ENCODE data around the gene SV2C.

DNA sequence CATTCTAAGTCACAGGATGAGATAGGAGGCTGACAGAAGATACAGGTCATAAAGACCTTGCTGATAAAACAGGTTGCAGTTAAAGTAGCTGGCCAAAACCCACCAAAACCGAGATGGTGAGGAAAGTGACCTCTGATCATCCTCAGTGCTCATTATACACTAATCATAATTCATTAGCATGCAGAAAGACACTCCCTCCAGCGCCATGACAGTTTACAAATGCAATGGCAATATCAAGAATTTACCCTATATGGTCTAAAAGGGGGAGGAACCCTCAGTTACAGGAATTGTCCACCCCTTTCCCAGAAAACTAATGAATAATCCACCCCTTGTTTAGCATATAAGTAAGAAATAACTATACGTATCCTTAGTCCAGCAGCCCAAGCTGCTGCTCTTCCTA is 256.7 kb downstream of the SV2C start:
- TF ChIP-seq CTCF (conservative IDR thresholded peaks at IDR 0.05; ENCODE audit: low read length) (no peak), EZH2phosphoT487 (IDR thresholded peaks at IDR 0.05; ENCODE audit: borderline replicate concordance) (no peak)

Data from Loucy (cell line).